IPS-20b (cell line): ENCODE results near the gene PNKD.

Experiments used
- H3K27ac ChIP-seq: one replicate; pipeline ENCODE4 v1.5.1; 2013; ENCODE audit warnings: low read length
- H3K27me3 ChIP-seq: 2 replicates; pipeline ENCODE4 v1.6.1; 2013; ENCODE audit warnings: mild to moderate bottlenecking, low read length, inconsistent platforms; ENCODE audit not compliant: insufficient read depth
- H3K36me3 ChIP-seq: 2 replicates; pipeline ENCODE4 v1.6.1; 2013; ENCODE audit warnings: low read depth, mild to moderate bottlenecking, inconsistent platforms, low read length, moderate library complexity; ENCODE audit not compliant: insufficient read depth
- H3K4me1 ChIP-seq: 2 replicates; pipeline ENCODE4 v1.6.1; 2013; ENCODE audit warnings: mild to moderate bottlenecking, control low read depth, inconsistent platforms, low read length, moderate library complexity; ENCODE audit not compliant: insufficient read depth
- H3K4me3 ChIP-seq: 2 replicates; pipeline ENCODE4 v1.5.1; 2013; ENCODE audit warnings: mild to moderate bottlenecking, low read length, inconsistent platforms
- H3K9ac ChIP-seq: 2 replicates; pipeline ENCODE4 v1.6.1; 2013; ENCODE audit warnings: low read depth, mild to moderate bottlenecking, inconsistent platforms, low read length, moderate library complexity
- H3K9me3 ChIP-seq: 2 replicates; pipeline ENCODE4 v1.6.1; 2013; ENCODE audit warnings: mild to moderate bottlenecking, low read depth, low read length, inconsistent platforms; ENCODE audit not compliant: insufficient read depth

Gene PNKD

GRCh38 chr2:218395090-218395444, 124.7 kb downstream of the PNKD start:
- no peak overlapping the region for H3K9ac ChIP-seq
- H3K36me3 ChIP-seq, result no peaks in the 10 kb centered on the region
- no peaks in the 10 kb centered on the region for H3K9me3 ChIP-seq
- H3K27ac ChIP-seq, result no peak overlapping the region
- peaks cover 8% of the 10 kb centered on the region; the same call in 1 of the 2 replicates for H3K4me1 ChIP-seq
- peaks cover 55% of the 10 kb centered on the region for H3K27me3 ChIP-seq
- H3K4me3 ChIP-seq, result peak overlapping the region; percentile 94; the same call in 1 of the 2 replicates

GRCh38 chr2:218395456-218395825, 125.1 kb downstream of the PNKD start:
- Histone ChIP-seq H3K9ac (peak overlapping the region; percentile 45), H3K27ac (no peak overlapping the region), H3K27me3 (peaks cover 55% of the 10 kb centered on the region), H3K4me1 (peaks cover 8% of the 10 kb centered on the region; the same call in 1 of the 2 replicates), H3K36me3 (no peaks in the 10 kb centered on the region), H3K4me3 (peak overlapping the region; percentile 94), H3K9me3 (no peaks in the 10 kb centered on the region)

GRCh38 chr2:218395826-218396687, 125.7 kb downstream of the PNKD start:
- H3K27me3 ChIP-seq, result peaks cover 55% of the 10 kb centered on the region
- no peaks in the 10 kb centered on the region for H3K9me3 ChIP-seq
- H3K36me3 ChIP-seq, result no peaks in the 10 kb centered on the region
- peak overlapping the region; percentile 96 for H3K9ac ChIP-seq
- peaks cover 8% of the 10 kb centered on the region; the same call in 1 of the 2 replicates for H3K4me1 ChIP-seq
- peak overlapping the region; percentile 94 for H3K4me3 ChIP-seq
- peak overlapping the region; percentile 83 for H3K27ac ChIP-seq
